Epithelial cell of proximal tubule (primary cell): ENCODE results near the gene NOL9. TPM values are rescaled to one million over a fixed set of nuclear protein-coding genes. Genes with fewer than 3 reads are reported as not detected.
A peak's percentile ranks its signal among the peaks of the same experiment; 100 is the strongest.
"Not testable (repeated sequence)": the region's sequence is repeated elsewhere in the genome, so short reads cannot be mapped to it uniquely, and the experiment has no call there.

ENCODE experiments used
- DNase-seq: peaks from one replicate; pipeline ENCODE4 v3.0.0-alpha.2; 2011; ENCODE audit warnings: low read depth
- H3K4me3 ChIP-seq: 2 replicates; pipeline ENCODE4 v1.5.1; 2011; ENCODE audit warnings: low read depth, mild to moderate bottlenecking, low read length
- CTCF ChIP-seq: conservative IDR thresholded peaks from 2 replicates; pipeline ENCODE4 v1.5.1; 2012; ENCODE audit warnings: low read depth, mild to moderate bottlenecking, low read length
- total RNA-seq: library from RNA; depleted of rRNA; stranded (reverse); fragments of >200 nt; gene quantifications from 2 replicates; pipeline ENCODE4 v1.2.3, GENCODE V29; 2015

Gene NOL9
- total RNA-seq, 1 donor from 2014 or later, result 18.5 TPM

- peak overlapping the region; percentile 73 for H3K4me3 ChIP-seq
- no peak for TF ChIP-seq CTCF
- DNase-seq, result no peak
Observed at GRCh38 chr1:6497867-6498575, 56.3 kb downstream of the NOL9 start.

- TF ChIP-seq CTCF, result no peak
- peak overlapping the region; percentile 73 for H3K4me3 ChIP-seq
- DNase-seq, result no peak
Observed at GRCh38 chr1:6497215-6497866, 57.0 kb downstream of the NOL9 start.

DNA sequence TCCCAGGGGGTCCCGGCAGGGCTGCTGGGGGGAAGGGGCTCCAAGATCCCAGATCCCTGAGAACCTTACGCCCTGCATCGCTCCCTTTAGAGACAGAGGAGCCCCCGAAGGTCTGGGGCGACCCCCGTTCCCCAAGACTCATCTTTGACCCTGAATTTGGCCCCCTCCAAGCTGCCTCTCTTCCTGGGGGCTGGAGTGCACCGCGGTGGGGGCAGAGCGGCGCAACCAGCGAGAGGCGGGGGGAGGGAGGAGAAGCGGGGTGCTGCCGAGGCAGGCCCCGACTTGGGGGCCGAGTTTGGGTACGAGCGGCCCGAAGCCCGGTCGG lies 57.5 kb downstream of the NOL9 start:
- TF ChIP-seq CTCF, result no peak
- H3K4me3 ChIP-seq, result peak overlapping the region; percentile 73

GRCh38 chr1:6496365-6496721 lies 58.0 kb downstream of the NOL9 start:
- no peak for DNase-seq
- H3K4me3 ChIP-seq, result peak overlapping the region; percentile 73
- no peak for TF ChIP-seq CTCF

More for the DNA sequence above, 57.5 kb downstream of the NOL9 start:
- no peak for DNase-seq

DNA sequence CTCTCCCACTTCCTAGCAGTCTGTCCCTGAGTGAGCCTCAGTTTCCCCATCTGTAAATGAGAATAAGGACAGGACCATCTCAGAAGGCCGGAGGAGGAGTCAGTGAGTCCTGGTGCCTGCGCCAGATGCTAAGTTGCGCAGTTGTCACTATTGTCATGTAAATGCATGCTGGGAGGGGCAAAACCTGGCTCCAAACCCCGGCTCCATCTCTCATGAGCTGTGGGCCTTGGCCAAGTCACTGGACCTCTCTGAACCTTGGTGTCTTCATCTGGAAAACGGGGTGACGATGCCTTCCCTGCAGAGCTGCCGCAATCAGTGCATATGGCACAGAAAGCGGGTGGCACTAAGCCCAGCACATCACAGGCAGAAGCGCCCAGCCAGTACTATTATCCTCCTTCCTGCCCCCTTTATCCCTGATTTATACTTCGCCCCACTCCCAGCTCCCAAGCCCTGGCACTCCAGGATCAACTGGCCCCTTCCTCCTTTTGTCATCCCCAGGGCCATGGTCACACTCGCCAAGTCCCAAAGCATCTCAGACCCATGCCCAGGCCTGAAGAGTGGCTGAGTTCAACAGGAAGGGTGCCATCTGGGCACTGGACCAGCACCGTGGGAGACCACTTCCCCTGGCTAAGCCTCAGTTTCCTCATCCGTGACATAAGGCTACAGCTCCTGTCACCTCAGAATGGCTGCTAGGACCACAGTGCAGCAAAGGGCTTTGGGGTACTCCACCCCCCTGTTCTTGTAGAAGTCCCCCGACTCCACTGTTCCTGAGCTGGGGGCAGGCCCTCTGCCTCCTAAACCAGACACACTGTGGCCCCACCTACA lies 58.6 kb downstream of the NOL9 start:
- DNase-seq, result no peak
- TF ChIP-seq CTCF, result no peak
- peak overlapping the region; percentile 73 for H3K4me3 ChIP-seq

DNA sequence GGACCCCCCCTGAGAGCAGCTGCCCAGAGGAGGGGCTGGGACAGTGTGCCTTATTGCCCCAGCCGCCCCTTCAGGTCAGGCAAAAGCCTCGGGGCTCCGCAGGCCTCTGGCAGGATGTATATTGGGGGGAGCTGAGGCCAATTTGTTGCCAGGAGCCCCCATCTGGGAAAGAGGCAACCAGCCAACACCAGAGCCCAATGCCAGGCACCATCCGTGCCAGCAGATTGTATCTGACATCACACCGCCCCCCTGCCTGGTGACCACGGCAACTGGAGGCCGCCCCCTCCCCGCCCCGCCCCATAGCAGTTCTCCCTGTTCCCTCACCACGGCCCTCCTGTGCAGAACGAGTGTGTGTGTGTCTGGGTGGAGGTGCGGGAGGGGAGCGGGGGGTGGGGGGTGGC lies 59.3 kb downstream of the NOL9 start:
- no peak for TF ChIP-seq CTCF
- H3K4me3 ChIP-seq, result no peak overlapping the region
- DNase-seq, result no peak

DNA sequence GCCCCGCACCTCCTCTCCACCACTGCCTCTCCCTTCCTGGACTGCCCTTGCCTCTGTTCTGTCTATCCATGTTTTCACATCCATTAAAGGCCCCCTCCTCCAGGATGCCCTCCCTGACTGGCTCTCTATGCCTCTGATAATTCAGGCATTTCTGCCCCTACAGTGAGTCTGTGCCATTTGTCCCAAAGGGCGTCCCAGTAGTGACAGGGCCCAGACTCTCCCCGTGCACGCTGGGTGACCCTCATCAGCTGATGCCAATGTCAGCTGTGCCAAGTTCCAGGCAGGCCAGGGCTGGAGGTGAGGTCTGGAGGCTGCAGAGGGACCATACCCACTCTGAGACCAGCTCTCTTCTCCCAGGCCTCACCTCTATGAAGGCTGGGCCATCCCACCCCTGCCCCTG lies 59.7 kb downstream of the NOL9 start:
- no peak for TF ChIP-seq CTCF

GRCh38 chr1:6493834-6494223 lies 60.5 kb downstream of the NOL9 start:
- not testable (repeated sequence) for DNase-seq, H3K4me3 ChIP-seq

More for the DNA sequence above, 59.7 kb downstream of the NOL9 start:
- DNase-seq, result no peak
- H3K4me3 ChIP-seq, result no peak overlapping the region
